Measurements from ENCODE around the gene FNIP1.

GRCh38 chr5:131608597-131608996, 188.2 kb downstream of the FNIP1 start:
- TF ChIP-seq CTCF (IDR thresholded peaks at IDR 0.05; ENCODE audit: insufficient read depth, low read depth, low read length) (no peak), EZH2 (IDR thresholded peaks at IDR 0.05; ENCODE audit: insufficient read depth, low read length) (no peak)

Data from astrocyte (in vitro differentiated cells and primary cell).